DMS153 (cell line): ENCODE data around the gene SYPL1.

Experiments
- DNase-seq: peaks from one replicate; lab custom pipeline; 2025; lab: John Stamatoyannopoulos, UW

The SYPL1 gene

DNA sequence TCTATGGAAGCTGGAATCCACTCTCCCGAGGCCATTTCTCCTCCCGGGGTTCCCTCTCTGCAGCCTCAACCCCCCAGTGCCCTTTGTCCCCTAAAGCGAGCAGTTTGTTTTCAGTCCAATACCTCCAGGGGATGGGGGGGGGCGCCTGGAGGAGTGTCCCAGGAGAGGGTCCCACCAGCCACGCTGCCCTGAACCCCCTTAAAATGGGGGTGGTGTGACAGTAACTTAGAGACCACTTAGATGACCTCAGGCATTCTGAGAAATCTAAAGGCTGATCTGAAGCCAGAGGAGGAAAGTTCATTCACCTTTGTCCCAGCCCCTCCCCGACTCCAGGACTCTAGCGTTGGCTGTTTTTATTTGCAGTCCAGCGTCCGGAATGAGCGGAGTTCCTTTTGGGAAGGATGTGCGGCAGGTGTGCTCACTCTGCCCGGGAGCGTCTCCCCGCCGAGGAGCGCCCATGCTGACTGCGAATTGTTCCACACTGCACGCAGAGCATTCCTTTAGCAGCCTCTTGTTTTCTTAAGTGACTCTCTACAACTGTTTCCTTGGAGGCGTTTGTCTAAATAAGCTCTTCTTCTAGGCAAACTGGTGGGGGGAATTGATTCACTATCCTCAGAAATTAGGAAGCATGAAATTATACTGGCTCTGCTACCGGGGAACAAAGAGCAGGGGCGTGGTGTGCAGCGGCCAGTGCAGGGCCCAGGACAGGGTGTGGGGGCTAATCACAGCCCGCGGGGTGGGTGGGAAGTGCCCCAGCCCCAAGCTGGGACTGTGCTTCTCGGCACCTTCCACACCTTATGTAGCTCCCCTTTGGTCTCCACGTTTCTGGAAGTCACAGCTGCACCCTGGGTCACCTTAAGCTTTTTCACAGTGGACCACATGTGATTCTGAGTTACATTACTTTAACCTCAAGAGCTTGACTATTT lies 46.3 kb downstream of the SYPL1 start:
- no peak for DNase-seq

DNA sequence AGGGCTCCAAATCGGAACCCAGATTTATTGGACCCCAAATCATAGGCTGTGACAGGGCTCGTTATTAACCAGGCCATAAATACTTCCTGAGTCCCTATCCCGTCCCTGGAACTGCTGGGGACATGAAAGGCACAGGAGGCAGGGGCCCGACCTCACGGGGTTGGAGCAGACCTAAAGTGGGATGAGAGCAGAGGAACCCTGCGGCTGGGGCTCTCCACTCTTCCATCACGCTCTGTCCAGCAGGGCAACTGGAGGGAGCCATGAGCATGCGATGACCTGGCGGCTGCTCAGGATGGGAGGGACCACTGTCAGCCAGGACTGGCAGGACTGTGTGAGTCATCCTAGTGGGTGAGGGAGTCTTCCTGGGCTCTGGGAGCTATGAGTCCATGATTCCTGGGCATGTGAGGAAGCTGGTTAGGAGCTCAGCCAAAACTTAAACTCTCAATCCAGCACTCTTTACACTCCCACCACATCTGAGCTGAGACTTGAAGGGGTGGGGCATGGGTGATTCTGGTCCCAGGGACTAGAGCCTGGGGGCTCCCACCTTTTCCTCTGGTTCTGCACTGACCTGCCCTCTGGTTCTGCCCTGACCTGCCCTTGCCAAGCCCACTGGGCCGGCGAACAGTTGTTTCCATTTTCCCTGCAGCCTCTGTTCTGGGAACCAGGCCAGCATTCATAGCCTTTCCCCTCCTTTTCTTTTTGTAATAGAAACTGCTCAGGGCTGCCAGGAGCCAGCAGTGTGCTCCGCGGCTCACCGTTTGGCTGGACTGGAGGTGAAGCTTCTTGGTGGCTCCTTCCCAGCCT lies 47.1 kb downstream of the SYPL1 start:
- peak; percentile 26 for DNase-seq

DNA sequence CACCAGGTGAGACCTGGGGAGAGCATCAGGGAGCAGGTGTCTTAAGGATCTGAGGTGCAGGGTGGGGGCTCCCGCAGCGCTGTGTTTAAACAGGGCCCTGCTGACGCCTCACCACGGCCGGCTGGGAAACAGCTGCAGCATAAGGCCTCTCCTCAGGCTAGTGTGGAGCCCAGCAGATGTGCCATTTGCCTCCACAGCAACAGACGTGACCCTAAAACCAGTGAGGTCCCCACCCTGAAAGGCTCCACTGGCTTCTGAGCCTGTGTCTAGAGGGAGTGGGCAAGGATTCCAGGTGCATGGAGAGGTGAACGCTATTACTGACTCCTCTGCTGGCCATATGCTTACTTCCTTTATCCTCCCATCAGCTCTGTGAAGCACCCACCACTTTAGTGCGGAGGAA lies 47.8 kb downstream of the SYPL1 start:
- DNase-seq = no peak

DNA sequence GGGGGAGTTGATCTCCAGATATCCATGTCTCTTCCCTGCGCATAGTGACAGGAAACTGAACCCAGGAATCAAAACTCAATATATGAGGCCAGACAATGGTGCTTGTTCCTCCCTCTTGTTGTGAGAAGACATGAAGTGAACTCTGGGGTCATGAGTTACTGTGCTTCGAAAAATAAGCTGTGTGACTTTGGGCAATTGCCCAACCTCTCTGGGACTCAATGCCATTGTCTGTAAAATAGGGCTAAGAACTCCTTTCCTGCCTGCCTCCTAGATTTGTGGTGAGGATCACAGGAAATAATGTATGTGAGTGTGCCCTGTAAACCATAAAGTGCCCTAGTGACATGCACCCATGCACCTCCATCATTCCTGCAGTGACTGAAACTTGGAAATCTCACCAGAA lies 48.4 kb downstream of the SYPL1 start:
- no peak for DNase-seq

DNA sequence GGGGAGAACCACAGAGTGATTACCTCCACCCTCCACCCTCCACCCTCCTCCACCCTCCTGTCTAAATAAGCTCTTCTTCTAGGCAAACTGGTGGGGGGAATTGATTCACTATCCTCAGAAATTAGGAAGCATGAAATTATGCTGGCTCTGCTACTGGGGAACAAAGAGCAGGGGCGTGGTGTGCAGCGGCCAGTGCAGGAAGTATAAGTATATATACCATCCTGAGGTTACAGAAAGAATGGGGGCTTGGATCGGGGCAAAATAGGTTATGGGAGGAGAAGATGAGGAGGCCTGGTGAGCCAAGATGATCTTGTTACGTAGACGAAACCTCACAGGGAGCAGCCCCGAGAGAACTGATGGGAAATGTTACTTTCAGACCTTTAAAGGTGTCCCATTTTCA lies 49.1 kb downstream of the SYPL1 start:
- DNase-seq = no peak

DNA sequence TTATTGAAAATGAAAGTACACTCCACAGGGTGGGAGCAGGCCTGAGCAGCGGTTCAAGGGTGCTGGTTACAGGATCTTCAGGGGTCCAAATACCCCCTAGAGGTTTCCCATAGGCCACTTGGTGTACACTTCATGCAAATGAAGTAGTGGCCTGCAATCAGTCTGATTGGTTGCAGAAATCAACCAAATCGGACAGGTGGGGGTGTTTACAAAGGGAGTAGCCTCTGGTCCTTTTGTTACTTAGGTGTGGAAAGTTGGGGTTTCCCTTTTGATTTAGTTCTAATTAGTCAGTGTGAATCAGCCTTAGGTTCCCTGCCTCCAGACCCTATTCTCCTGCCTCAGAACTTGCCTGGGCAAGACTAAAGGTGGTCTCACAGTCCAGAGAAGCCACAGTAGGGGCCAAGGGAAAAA lies 49.6 kb downstream of the SYPL1 start:
- DNase-seq = no peak

DNA sequence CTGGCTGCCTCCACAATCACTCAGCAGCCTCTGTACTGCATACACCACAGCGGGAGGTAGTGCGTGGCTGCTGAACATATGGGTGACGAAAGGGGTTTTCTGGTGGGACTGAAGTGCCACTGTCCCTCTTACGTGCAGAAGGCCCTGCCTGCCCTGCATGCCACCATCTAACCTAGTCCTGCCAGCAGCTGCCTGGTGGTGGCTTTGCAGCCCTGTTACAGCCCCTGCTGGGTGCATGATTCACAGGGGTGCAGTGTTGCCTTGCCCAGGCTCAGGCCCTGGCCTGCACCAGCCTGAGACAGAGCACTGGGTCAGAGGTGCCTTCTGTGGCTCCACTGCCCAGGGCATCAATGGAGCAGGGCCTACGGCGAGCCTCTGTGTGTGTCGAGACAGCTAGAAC lies 50.1 kb downstream of the SYPL1 start:
- no peak for DNase-seq

DNA sequence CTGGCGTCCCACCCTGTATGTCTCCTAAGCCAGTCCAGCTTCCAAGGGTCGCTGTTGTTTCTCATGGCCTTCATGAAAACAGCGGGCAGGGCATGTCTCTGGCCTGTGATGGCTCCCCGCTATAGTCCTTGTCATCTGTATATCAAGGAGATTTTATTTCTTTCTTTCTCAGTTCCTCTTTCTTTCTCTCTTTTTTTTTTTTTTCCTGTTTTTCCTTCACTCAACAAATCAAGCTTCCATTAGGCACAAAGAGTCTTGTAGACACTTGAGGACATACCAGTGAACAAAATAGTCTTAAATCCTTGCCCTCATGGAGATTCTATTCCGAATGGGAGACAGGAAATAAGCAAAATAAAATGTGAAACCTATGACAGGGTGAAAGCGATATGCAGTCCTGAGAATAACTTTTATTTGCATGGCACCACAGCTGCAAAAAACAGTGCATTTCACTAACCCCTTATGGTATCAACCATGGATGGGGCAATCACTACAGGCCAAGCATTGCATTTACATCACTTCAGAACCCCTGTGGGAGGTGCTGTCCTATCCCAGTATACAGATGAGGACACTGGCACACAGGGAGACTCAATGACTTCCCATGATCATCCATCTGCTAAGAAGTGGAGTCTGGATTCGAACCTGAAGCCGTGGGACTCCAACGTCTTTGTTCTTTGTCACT lies 50.7 kb downstream of the SYPL1 start:
- DNase-seq = no peak

DNA sequence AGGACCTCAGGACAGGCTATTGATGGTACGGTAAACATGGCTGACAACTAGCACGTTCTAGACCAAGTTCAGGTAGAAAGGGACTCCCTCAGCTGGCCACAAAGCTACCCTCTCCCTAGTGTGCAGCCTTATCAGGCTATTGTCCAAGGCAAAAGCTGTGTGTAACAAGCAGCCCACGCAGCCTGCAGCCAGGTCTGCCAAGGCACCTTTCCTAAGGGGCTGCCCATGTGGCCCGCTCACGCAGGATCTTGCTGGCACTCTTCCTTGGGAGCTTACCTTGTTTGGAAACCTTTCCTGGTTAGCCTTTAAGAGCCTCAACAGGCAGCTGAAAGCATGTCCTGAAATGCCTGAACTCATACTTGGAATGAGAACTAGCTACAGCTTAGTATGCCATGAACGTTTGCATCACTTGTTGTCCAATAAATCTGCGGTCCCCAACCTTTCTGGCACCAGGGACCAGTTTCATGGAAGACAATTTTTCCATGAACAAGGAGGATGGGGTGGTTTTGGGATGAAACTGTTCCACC lies 51.7 kb downstream of the SYPL1 start:
- DNase-seq = no peak

DNA sequence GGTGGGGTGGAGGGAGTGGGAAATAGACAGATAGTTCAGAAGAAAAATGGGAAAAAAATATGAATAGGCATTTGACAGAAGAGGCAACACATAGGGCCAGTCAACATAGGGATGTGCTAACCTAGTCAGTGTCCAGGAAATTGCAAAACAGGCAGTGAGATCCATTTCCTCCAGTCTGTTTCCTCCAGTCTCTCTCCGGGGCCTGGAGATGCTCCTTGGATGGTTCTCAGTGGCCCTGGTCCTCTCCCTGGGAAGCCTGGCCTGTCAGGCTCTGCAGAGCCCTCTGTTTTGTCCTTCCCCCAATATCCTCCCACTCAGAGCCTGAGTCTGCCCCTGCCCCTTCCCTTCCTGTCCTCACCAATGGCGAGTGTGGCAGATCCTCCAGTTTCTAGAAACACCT lies 52.6 kb downstream of the SYPL1 start:
- no peak for DNase-seq

DNA sequence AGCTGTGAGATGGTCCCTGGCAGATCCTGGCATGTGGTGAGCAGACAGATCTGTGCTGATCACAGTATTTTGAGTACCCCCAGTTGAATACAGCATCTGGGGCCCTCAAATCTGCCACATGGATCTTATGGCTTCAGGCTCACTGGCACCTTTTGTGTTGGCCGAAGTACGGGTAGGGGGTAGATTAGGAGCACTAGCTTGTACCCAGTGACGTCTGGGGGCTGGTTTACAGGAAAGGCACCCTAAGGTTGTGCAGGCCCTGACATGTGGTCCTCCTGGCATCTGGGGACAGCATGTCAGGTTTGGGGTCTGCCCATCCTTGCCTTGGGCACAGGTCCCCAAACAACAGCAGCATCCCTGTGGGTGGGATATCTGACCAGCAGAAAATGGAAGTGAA lies 53.2 kb downstream of the SYPL1 start:
- DNase-seq = no peak

DNA sequence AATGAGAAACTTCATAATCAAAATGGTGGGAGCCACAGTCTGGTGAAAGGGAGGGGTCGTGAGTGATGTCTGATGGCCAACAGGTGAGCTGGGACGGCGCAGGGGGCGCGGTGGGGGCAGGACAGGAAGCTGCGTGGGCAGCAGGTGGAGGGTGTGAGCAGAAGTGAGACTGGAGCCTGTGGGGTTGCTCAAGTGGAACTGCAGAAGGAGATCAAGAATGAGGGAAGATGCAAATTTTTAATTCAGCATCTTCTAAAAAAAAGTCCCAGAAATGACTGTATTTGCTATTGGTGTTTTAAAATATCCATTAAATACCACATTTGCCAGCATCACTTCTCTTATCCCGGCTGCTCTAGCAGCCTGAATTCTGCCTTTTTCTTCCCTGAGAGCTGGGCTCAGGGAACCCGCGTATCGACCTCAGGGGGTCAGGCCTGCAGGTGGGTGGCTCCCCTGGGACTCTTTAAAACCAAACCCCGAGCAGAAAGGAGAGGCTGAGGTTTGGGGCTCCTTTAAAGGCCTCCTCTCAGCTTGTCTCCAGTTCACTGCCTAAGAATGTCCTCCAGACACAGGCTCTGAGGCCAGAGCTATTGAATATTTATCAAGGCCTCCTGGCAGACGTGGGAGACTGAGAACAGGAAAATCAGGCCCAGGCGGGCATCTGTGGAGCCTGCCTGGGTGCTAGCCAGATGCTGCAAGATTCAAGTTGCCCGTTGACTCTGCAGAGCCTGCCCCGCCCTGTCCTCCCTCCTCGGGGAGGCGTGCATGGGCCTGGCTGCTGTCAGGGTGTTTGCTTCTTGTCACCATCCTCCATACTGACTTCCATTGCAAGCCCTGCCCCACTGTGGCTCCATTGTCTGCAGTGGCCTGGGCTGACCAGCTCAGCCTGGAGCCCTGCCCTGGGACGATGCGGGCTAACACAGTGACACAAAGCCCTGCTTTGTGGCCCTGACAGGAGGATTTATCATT lies 53.9 kb downstream of the SYPL1 start:
- peak; percentile 36 for DNase-seq

DNA sequence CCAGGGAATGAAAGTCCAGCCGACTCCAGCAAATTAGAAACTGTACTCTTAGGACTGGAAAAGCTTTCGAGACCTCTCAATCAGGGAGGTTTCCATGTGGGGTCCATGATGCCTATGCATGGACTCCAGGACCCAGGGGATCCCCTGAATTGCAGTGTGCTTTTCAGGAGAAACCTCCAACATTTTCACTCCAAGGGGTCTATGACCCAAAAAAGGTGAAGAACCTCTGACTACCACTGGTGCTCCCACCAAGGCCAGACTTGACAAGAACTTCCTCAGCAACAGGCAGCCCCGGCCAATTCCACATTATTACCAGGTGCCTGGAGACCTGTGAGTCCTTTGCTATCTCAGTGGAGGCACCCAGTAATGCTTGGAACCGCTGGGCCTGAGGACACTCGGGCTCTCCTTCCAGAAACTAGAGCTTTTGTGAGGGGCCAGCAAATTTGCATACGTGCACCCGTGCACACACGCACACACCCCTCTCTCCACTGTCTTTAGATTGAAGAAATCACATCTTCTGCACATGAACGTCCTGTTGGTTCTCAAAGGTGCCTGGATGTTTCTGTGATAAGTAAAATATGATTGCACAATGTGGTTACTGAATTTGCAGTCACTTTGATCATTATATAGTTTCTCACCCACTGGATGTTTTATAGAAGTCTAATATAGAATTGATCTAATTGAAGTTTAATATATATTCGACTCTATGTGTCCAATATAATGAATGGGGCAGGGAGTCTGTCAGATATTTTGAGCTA lies 54.7 kb downstream of the SYPL1 start:
- DNase-seq = no peak

DNA sequence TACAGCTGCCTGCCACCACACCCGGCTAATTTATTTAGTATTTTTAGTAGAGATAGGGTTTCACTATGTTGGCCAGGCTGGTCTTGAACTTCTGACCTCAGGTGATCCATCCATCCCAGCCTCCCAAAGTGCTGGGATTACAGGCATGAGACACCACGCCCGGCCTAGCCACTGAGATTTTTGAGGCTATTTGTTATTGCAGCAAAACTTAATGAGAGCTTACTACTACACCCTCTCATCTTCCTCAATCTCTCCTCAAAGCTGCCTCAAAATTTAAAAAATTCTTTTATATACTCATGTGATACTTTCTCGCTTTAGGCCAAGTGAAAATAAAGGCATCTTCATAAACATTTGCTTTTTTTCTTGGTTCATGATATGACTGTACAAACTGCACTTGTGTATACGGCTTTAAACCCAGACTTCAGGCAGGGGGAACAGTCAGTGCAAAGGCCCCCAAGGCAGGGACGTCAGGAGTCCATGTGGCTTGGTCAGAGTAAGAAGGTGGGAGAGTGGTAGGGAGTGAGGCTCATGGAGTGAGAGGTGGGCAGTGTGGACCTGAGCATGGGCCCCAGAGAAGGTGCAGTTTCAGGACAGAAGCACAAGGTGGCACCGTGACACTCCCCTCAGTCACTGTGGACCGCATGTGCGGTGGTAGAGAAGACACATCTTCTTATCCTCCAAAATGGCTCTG lies 55.5 kb downstream of the SYPL1 start:
- peak; percentile 22 for DNase-seq

DNA sequence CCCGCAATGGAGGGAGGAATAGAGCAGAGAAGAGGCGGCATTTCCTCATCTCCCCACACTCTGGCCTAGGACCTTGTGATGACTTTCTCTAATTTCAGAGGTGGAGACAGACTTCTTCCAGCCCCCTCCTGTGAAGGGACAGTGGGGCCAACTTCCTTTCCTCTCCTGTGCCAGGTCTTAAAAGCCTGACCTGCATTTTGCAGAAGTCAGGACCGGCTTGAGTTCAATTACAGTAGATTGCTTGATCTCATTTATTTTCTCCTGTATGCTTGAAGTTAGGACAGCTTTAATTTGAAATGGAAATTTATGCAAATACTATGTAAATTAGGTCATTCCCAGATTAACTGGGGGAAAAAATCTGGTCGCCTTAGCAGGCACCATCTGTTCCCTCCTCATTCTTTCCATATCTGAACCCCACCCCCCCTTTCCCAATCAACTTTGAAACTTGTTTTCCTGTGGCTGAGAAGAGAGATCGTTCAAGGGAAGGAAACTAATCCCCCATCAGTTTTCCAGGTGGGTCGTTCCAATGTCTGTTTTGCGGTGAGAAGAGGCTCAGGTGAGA lies 57.1 kb downstream of the SYPL1 start:
- no peak for DNase-seq

DNA sequence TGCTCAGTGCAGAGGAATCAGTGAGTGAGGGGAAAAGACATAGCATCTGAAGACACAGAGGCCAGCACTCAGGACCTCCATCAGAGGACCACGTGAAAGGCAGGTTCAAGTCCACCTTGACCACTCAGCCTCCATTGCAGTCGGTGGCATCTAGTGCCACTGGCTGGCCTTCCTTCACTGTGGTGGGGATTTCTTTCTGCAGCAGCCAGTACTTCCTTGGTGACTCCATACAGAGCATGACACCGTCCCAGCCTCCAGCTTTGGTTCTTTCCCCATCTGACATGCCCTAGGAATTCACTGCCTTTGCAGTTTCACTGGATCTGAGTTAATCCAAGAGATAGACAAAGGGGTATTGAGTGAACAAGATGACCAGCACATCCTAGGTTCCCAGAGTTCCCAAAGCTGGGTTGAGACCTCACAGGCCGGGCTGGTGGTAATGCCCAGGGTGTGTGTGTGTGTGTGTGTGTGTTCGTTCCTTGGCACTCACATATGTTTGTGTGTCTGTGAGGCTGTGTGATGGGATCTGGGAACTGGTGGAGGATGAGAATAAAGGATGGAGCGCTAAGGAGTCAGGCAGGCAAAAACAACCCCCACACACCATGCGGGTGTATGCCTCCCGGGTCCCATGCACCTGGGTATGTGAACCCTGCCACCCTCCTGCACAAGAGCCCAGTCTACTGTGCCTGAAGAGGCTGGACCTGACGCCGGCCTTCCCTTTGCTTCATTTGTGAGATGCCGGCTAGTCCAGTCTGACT lies 57.8 kb downstream of the SYPL1 start:
- no peak for DNase-seq

DNA sequence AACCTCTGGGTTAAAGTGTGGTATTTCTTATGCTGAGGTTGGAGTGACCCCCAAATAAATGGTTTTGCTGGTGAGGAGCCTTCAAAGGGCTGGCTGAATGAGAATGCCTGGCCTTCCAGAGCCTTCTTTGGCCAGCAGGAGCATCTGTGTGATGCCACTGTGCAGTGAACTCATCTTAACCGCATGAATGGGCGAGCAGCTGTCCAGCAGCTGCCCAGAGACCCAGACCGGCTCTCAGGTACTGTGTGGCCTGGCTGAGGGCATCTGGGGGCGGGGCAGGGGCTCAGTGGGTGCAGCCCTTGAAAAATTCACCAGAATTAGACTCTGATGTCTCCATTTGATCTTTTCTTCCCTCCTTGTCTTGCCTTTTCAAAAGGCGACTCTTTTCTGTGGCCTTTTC lies 59.0 kb downstream of the SYPL1 start:
- no peak for DNase-seq

DNA sequence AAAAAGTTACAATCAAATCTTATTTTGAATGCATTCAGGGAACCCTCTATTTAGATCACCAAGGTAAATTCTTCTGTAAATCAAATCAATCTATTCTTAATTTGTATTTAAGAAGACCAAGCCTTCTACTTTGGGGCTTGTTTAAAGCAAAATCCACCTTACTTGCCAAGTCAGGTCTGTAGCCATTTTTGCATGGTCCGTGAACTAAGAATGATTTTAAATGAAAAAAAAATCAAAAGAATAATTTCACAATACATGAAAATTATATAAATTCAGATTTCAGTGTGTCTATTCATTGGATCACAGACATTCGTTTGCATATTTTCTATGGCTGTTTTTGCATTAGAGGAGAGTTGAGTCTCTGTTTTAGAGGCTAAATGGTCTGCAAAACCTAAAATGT lies 59.4 kb downstream of the SYPL1 start:
- no peak for DNase-seq

DNA sequence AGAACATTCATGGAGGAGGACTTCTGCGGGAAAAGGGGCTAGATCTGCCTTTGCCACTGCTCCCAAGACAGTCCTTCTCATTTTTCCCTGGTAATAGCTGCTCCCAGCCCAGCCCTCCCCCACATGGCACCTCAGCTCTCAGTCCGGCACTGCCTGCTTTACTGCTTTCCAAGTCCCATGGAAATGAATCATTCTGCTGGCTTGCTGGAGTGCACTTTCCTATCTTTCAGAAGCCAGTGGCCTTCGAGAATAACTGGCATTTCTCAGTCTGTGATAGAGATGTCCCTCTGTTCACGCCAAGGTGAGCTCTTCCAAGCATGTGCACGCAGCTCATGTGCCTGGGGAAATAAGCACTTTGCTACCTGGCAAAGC lies 61.4 kb downstream of the SYPL1 start:
- no peak for DNase-seq
